Keratinocyte (primary cell): ENCODE measurements around the gene CACNA1I. TPM values are rescaled to one million over a fixed set of nuclear protein-coding genes. Genes with fewer than 3 reads are reported as not detected.

ENCODE experiments used
- DNase-seq: peaks from one replicate; pipeline ENCODE4 v3.0.0-alpha.2; 2011; ENCODE audit warnings: low read depth, missing footprints, low spot score
- FAIRE-seq: peaks from 2 replicates; lab custom pipeline; 2011; peaks lifted over from hg19 to GRCh38; lab: Jason Lieb, UNC
- H2AFZ ChIP-seq: 2 replicates; pipeline ENCODE4 v1.6.0; 2012; ENCODE audit warnings: low read length, control low read depth, inconsistent platforms; ENCODE audit not compliant: control insufficient read depth
- H3K27ac ChIP-seq: 2 replicates; pipeline ENCODE4 v1.5.1; 2011; ENCODE audit warnings: low read length; ENCODE audit not compliant: control insufficient read depth, insufficient read depth
- H3K27me3 ChIP-seq: 3 replicates; pipeline ENCODE4 v1.6.0; 2011; ENCODE audit warnings: low read length; ENCODE audit not compliant: control insufficient read depth, insufficient read depth; ENCODE audit errors: extremely low read depth
- H3K36me3 ChIP-seq, 2 experiments: 2 replicates in 1 of 2; 3 replicates in 1 of 2; pipeline ENCODE4 v1.5.1; 2011; ENCODE audit warnings: low read length in 2 of 2, mild to moderate bottlenecking in 1 of 2; ENCODE audit not compliant: control insufficient read depth in 2 of 2, insufficient read depth in 2 of 2; ENCODE audit errors: extremely low read depth in 1 of 2
- H3K4me1 ChIP-seq: 3 replicates; pipeline ENCODE4 v1.5.1; 2011; ENCODE audit warnings: low read length; ENCODE audit not compliant: control insufficient read depth, insufficient read depth; ENCODE audit errors: extremely low read depth
- H3K4me2 ChIP-seq: 3 replicates; pipeline ENCODE4 v1.6.0; 2011; ENCODE audit warnings: low read depth, low read length; ENCODE audit not compliant: control insufficient read depth, insufficient read depth; ENCODE audit errors: extremely low read depth
- H3K4me3 ChIP-seq, 3 experiments: fragments of 200-600 bp in 1 of 3; sonication (generic) in 1 of 3; 2 replicates in 2 of 3; 3 replicates in 1 of 3; pipeline ENCODE4 v1.5.1; 2011 to 2016; ENCODE audit warnings: low read length in 3 of 3, mild to moderate bottlenecking in 3 of 3, control low read depth in 2 of 3, inconsistent platforms in 1 of 3, low read depth in 1 of 3, mixed read lengths in 1 of 3, mixed run types in 1 of 3, moderate library complexity in 1 of 3; ENCODE audit not compliant: control insufficient read depth in 2 of 3, insufficient read depth in 2 of 3; ENCODE audit errors: extremely low read depth in 1 of 3
- H3K79me2 ChIP-seq: 2 replicates; pipeline ENCODE4 v1.6.0; 2012; ENCODE audit warnings: low read length; ENCODE audit not compliant: control insufficient read depth, insufficient read depth
- H3K9ac ChIP-seq: 3 replicates; pipeline ENCODE4 v1.6.0; 2011; ENCODE audit warnings: low read length; ENCODE audit not compliant: control insufficient read depth, insufficient read depth; ENCODE audit errors: extremely low read depth
- H3K9me1 ChIP-seq: 3 replicates; pipeline ENCODE4 v1.6.0; 2011; ENCODE audit warnings: low read length; ENCODE audit not compliant: control insufficient read depth, insufficient read depth; ENCODE audit errors: extremely low read depth
- H3K9me3 ChIP-seq: 2 replicates; pipeline ENCODE4 v1.5.1; 2012; ENCODE audit warnings: low read depth, low read length; ENCODE audit not compliant: control insufficient read depth
- H4K20me1 ChIP-seq: 3 replicates; pipeline ENCODE4 v1.6.0; 2011; ENCODE audit warnings: low read length; ENCODE audit not compliant: control insufficient read depth, insufficient read depth; ENCODE audit errors: extremely low read depth
- EZH2 ChIP-seq: IDR thresholded peaks from one replicate; pipeline ENCODE4 v1.6.1; 2012; ENCODE audit warnings: inconsistent platforms, mild to moderate bottlenecking, low read length, moderate library complexity
- dilution Hi-C: fragments of 300-500 bp; cut with MboI; formaldehyde crosslinking; loops from one replicate; pipeline ENCODE4 v1.7.0; 2020; ENCODE audit warnings: low sequenced_read_pairs; ENCODE audit not compliant: extremely low pct_ligation_motif_present
- polyA plus RNA-seq, 5 experiments: library from polyadenylated mRNA; depleted of rRNA in 3 of 5; stranded (reverse) in 3 of 5; stranded (forward) in 1 of 5; unstranded in 1 of 5; fragments of >200 nt; gene quantifications; 1 replicate in 1 of 5; 2 replicates in 3 of 5; 3 replicates in 1 of 5; pipeline versions ENCODE4 v1.2.1 to v1.2.3, GENCODE V29; 2011 to 2012; ENCODE audit warnings: missing spikeins in 2 of 5, low read depth in 1 of 5, low replicate concordance in 1 of 5
- TF ChIP-seq, protein P1 (sequence below), 3 experiments: IDR thresholded peaks in 1 of 3; conservative IDR thresholded peaks in 1 of 3; optimal IDR thresholded peaks in 1 of 3; 2 replicates in 2 of 3; 3 replicates in 1 of 3; pipeline versions ENCODE3 to v1.5.1; 2011; ENCODE audit warnings: low read length in 3 of 3, mild to moderate bottlenecking in 3 of 3, moderate library complexity in 2 of 3, control low read depth in 1 of 3, inconsistent platforms in 1 of 3; ENCODE audit not compliant: insufficient read depth in 2 of 3; ENCODE audit errors: extremely low read depth in 1 of 3

Gene CACNA1I
- polyA plus RNA-seq, 1 donor (not counting 4 experiments of a cell fraction or from before 2014, with no cell fraction given) = not detected

- peaks cover 14% of the 10 kb centered on the region for H3K27me3 ChIP-seq
Observed at GRCh38 chr22:39700565-39700964, 130.0 kb downstream of the CACNA1I start.

DNA sequence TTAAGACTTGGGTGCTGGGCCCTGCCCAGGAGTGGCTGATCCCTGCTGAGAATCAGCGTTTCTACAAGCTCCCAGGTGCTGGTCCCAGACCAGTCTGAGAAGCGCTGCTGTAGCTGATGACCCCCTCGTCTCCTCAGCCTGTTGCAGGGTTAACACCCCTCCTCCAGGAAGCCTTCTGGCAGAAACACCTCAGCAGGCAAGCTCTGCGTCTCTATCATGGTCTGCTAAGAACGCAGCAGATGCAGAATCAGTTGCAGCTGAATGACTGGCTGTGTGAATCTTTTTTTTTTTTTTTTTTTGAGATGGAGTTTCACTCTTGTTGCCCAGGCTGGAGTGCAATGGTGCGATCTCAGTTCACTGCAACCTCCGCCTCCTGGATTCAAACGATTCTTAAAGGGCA lies 132.5 kb downstream of the CACNA1I start:
- H3K9me1 ChIP-seq = no peaks in the 10 kb centered on the region
- H3K27me3 ChIP-seq = peaks cover 16% of the 10 kb centered on the region
- no peak overlapping the region for H3K4me2 ChIP-seq
- no peak overlapping the region for H2AFZ ChIP-seq
- H4K20me1 ChIP-seq = no peaks in the 10 kb centered on the region
- FAIRE-seq = no peak
- dilution Hi-C loops = no loop called here
- no peaks in the 10 kb centered on the region for H3K79me2 ChIP-seq
- no peak overlapping the region for H3K9ac ChIP-seq
- H3K4me3 ChIP-seq = no peak overlapping the region
- H3K36me3 ChIP-seq = no peaks in the 10 kb centered on the region
- H3K27ac ChIP-seq = no peak overlapping the region
- TF ChIP-seq, protein P1, sequence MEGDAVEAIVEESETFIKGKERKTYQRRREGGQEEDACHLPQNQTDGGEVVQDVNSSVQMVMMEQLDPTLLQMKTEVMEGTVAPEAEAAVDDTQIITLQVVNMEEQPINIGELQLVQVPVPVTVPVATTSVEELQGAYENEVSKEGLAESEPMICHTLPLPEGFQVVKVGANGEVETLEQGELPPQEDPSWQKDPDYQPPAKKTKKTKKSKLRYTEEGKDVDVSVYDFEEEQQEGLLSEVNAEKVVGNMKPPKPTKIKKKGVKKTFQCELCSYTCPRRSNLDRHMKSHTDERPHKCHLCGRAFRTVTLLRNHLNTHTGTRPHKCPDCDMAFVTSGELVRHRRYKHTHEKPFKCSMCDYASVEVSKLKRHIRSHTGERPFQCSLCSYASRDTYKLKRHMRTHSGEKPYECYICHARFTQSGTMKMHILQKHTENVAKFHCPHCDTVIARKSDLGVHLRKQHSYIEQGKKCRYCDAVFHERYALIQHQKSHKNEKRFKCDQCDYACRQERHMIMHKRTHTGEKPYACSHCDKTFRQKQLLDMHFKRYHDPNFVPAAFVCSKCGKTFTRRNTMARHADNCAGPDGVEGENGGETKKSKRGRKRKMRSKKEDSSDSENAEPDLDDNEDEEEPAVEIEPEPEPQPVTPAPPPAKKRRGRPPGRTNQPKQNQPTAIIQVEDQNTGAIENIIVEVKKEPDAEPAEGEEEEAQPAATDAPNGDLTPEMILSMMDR (optimal IDR thresholded peaks at IDR 0.05 in 1 of 3, IDR thresholded peaks at IDR 0.05 in 1 of 3, conservative IDR thresholded peaks at IDR 0.05 in 1 of 3; ENCODE audit: extremely low read depth in 1 of 3, insufficient read depth in 2 of 3, low read length in 3 of 3) = no peak
- no peak for TF ChIP-seq EZH2
- H3K9me3 ChIP-seq = no peaks in the 10 kb centered on the region
- no peak for DNase-seq
- H3K4me1 ChIP-seq = no peaks in the 10 kb centered on the region

More at GRCh38 chr22:39700565-39700964, 130.0 kb downstream of the CACNA1I start:
- no peaks in the 10 kb centered on the region for H3K36me3 ChIP-seq
- no peak overlapping the region for H3K27ac ChIP-seq
- no peaks in the 10 kb centered on the region for H3K4me1 ChIP-seq
- DNase-seq (no peak), FAIRE-seq (no peak)
- no peaks in the 10 kb centered on the region for H4K20me1 ChIP-seq
- H3K9ac ChIP-seq = no peak overlapping the region
- no peak overlapping the region for H3K4me2 ChIP-seq
- H3K9me1 ChIP-seq = no peaks in the 10 kb centered on the region
- no peak overlapping the region for H3K4me3 ChIP-seq
- H3K79me2 ChIP-seq = no peaks in the 10 kb centered on the region
- no peak overlapping the region for H2AFZ ChIP-seq
- TF ChIP-seq EZH2 = no peak
- TF ChIP-seq, protein P1 (optimal IDR thresholded peaks at IDR 0.05 in 1 of 3, IDR thresholded peaks at IDR 0.05 in 1 of 3, conservative IDR thresholded peaks at IDR 0.05 in 1 of 3; ENCODE audit: extremely low read depth in 1 of 3, insufficient read depth in 2 of 3, low read length in 3 of 3) = no peak
- dilution Hi-C loops = no loop called here
- H3K9me3 ChIP-seq = no peaks in the 10 kb centered on the region
